ENCODE measurements around the gene DGKZ.

Gene DGKZ

GRCh38 chr11:46326813-46327416 lies 20.3 kb upstream of the DGKZ start:
- DNase-seq, result no peak

- DNase-seq, result no peak
Measured at GRCh38 chr11:46327829-46328228, 19.4 kb upstream of the DGKZ start.

GRCh38 chr11:46330154-46330553 lies 17.1 kb upstream of the DGKZ start:
- no peak for DNase-seq

GRCh38 chr11:46330563-46331281 lies 16.5 kb upstream of the DGKZ start:
- DNase-seq, result no peak

- no peak for DNase-seq
Measured at GRCh38 chr11:46331282-46331984, 15.8 kb upstream of the DGKZ start.

- DNase-seq, result no peak
Measured at GRCh38 chr11:46332093-46332567, 15.1 kb upstream of the DGKZ start.

GRCh38 chr11:46332568-46333393 lies 14.5 kb upstream of the DGKZ start:
- DNase-seq, result no peak

GRCh38 chr11:46333394-46333947 lies 13.8 kb upstream of the DGKZ start:
- no peak for DNase-seq

GRCh38 chr11:46334211-46334610 lies 13.1 kb upstream of the DGKZ start:
- DNase-seq, result no peak

GRCh38 chr11:46335271-46335670 lies 12.0 kb upstream of the DGKZ start:
- no peak for DNase-seq

GRCh38 chr11:46335890-46336562 lies 11.2 kb upstream of the DGKZ start:
- no peak for DNase-seq

GRCh38 chr11:46336563-46337180 lies 10.6 kb upstream of the DGKZ start:
- DNase-seq, result no peak

GRCh38 chr11:46337626-46338345 lies 9.5 kb upstream of the DGKZ start:
- DNase-seq, result no peak

GRCh38 chr11:46338636-46338987 lies 8.7 kb upstream of the DGKZ start:
- no peak for DNase-seq

GRCh38 chr11:46338988-46339666 lies 8.1 kb upstream of the DGKZ start:
- DNase-seq, result peak; percentile 96

GRCh38 chr11:46339816-46340215 lies 7.4 kb upstream of the DGKZ start:
- DNase-seq, result no peak

- DNase-seq, result no peak
Measured at GRCh38 chr11:46341454-46341853, 5.8 kb upstream of the DGKZ start.

- no peak for DNase-seq
Measured at GRCh38 chr11:46342239-46342638, 5.0 kb upstream of the DGKZ start.

- DNase-seq, result no peak
Measured at GRCh38 chr11:46343520-46343919, 3.7 kb upstream of the DGKZ start.

GRCh38 chr11:46345131-46345597 lies 2.1 kb upstream of the DGKZ start:
- no peak for DNase-seq

Measured in NCI-H1417 treated with DMSO at 0.1 percent for 48 hours (cell line).